Heart left ventricle (tissue), 16 donors: ENCODE results near the gene CEP350. TPM values are rescaled to one million over a fixed set of nuclear protein-coding genes. Genes with fewer than 3 reads are reported as not detected.
A peak's percentile ranks its signal among the peaks of the same experiment; 100 is the strongest.

Experiments
- ATAC-seq, 4 donors: fragments of 200-7000 bp; cut with Tn5 transposase; one replicate each; pipeline ENCODE4 v1.9.1; 2020 to 2022; ENCODE audit warnings: moderate library complexity in 4 of 4, mild to moderate bottlenecking in 3 of 4, moderate number of reproducible peaks in 1 of 4
- DNase-seq, 5 donors: peaks; one replicate each; pipeline ENCODE4 v3.0.0-alpha.2; 2020
- H3K27ac ChIP-seq, 12 donors: fragments of 200-600 bp; sonication (generic) in 4 of 12; one replicate each; pipeline versions ENCODE4 v1.5.0 to v1.8.0; 2016 to 2022; ENCODE audit warnings: mild to moderate bottlenecking in 2 of 12
- H3K27me3 ChIP-seq, 9 donors: fragments of 200-600 bp; sonication (generic) in 2 of 9; one replicate each; pipeline versions ENCODE4 v1.5.1 to v1.8.0; 2016 to 2022; ENCODE audit warnings: mild to moderate bottlenecking in 3 of 9
- H3K36me3 ChIP-seq, 9 donors: fragments of 200-600 bp; sonication (generic) in 2 of 9; one replicate each; pipeline versions ENCODE4 v1.5.0 to v1.8.0; 2018 to 2022; ENCODE audit warnings: mild to moderate bottlenecking in 2 of 9
- H3K4me1 ChIP-seq, 12 donors: fragments of 200-600 bp; sonication (generic) in 4 of 12; one replicate each; pipeline versions ENCODE4 v1.5.0 to v1.8.0; 2016 to 2022; ENCODE audit warnings: mild to moderate bottlenecking in 3 of 12
- H3K4me3 ChIP-seq, 12 donors: fragments of 200-600 bp; sonication (generic) in 4 of 12; one replicate each; pipeline versions ENCODE4 v1.5.0 to v1.8.0; 2017 to 2022; ENCODE audit warnings: mild to moderate bottlenecking in 9 of 12, moderate library complexity in 4 of 12
- H3K9me3 ChIP-seq, 12 donors: fragments of 200-600 bp; sonication (generic) in 4 of 12; one replicate each; pipeline versions ENCODE4 v1.5.0 to v1.8.0; 2016 to 2022; ENCODE audit warnings: mild to moderate bottlenecking in 1 of 12
- POLR2A ChIP-seq, 2 donors: fragments of 450-650 bp; IDR thresholded peaks; one replicate each; pipeline ENCODE4 v1.6.1; 2017; ENCODE audit warnings: antibody characterized with exemption in 2 of 2, mild to moderate bottlenecking in 2 of 2, moderate library complexity in 2 of 2
- WGBS, 4 donors: extraction: QIAGEN DNeasy Blood & Tissue Kit in 2 of 4; methylation state at CpG; one replicate each; pipeline versions ENCODE4 v1.1.5 to v1.1.7; 2013 to 2018; 5-methylcytosine and 5-hydroxymethylcytosine counted together
- intact Hi-C, 10 donors: fragments of 100-400 bp; cut with DNase I; formaldehyde crosslinking; loops; one replicate each; pipeline versions ENCODE4 v1.11.1 to v1.14.2; 2022
- polyA plus RNA-seq, 2 donors: library from polyadenylated mRNA; stranded (reverse); fragments of 200-250 nt; gene quantifications; one replicate each; pipeline ENCODE4 v1.2.3, GENCODE V29; 2013
- total RNA-seq, 9 donors: library from RNA; depleted of rRNA in 2 of 9; stranded (reverse); fragments of >200 nt in 2 of 9; fragmentation: NEBNext Ultra II Directional in 3 of 9; extraction: Animal tissue kit (Norgen Biotek cat#: 25700) in 3 of 9; gene quantifications; one replicate each; pipeline versions ENCODE4 v1.1.0 to v1.2.4, GENCODE V29; 2016 to 2023
- TF ChIP-seq, protein P1 (sequence below), 12 donors: fragments of 200-600 bp; sonication (generic) in 4 of 12; IDR thresholded peaks; one replicate each; pipeline versions ENCODE4 v1.5.0 to v1.8.0; 2018 to 2022; ENCODE audit warnings: antibody characterized with exemption in 12 of 12, mild to moderate bottlenecking in 5 of 12
- donor health status: ischemic (EF 13 %, LVEDD 7.1; RV severe dilation, severe dysfunction).
- donor health status: healthy with polysubstance abuse.
- donor health status: DM: no; HTN: yes; CAD: no.
- donor health status: DM: no; HTN: no; CAD: no.
- donor health status: ischemic (EF 25% LVEDD 6.9; RV normal size, moderate dysfunction).
- donor health status: ischemic (EF 25% LVEDD 5.7; RV mildly dilated, moderate dysfunction).
- donor health status: healthy.
- donor health status: DM: yes; HTN: yes; CAD: no.
- donor health status: ischemic (EF 35%, LVEDD 5.7; RV mildly dilated, moderate dysfunction).
- donor health status: nonischemic (EF 11% LVEDD 7.7; RV severe dilation, severe dysfunction).
- donor health status: DM: yes; HTN: yes; CAD: no.
- donor health status: PGD.
- donor health status: ischemic (EF 29% LVEDD 5.4; RV normal size, mild dysfunction).
- donor health status: nonischemic (EF 23%, LVEDD 6.1; RV moderate dilation, normal function).

CEP350 gene
- total and polyA plus RNA-seq, 11 donors, result 7.8 to 65.3 (median 40.4) TPM

DNA sequence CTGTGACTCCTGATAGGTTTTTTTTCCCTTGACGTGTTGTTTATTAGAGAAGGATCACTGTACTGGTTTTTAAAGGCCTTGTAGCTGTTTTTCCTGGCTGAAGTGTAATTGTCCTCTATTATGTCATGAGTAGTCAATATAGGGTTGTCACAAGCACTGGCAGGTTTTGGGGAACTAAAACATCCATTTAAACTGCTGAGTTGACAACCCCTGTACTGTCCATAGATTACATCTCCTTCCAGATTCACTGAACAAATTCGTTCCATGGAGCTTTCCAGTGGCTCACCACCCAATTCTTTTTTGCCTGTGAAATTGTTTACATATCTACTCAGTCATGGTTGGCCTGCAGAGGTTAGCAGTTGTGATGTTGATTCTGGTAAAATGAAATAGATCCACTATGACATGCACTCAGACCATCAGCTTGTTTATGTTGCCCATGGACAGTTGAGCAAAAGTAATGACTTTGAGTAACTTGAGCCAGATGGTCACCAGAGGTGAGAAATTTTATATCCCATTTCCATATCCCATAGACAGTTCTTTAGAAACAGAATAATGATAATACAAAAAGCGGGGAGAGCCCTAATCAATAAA, 140.2 kb downstream of the CEP350 start:
- intact Hi-C loops, result no loop called here

DNA sequence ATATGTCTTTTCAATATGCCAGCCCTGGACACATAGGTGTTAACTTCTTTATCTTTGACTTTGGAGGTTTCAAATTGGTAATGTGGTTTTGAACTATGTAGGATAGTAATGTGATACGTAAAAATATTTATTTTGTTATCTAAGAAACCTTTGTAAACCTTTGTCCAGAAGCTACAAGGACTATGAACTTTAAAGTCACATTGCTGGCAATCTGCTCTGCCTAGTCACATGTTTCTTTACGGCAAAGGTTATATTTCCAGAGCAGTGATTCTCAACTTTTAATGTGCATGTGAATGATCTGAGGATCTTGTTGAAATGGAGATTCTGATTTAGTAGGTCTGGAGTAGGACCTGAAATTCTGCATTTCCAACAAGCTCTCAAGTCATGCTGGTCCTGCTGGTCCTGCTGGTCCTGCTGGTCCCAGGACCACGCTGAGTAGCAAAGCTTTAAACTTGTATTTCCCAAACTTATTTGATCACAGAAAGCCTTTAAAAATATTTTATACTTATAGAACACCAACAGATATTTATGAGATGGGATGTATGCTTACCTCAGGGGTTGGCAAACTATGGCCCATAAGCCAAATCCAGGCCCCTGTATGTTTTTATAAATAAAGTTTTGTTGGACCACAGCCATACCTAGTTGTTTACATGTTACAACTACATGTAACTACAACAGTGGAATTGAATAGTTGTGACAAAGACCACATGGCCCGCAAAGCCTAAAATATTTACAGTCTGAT, 142.1 kb downstream of the CEP350 start:
- no peak for DNase-seq
- H3K4me3 ChIP-seq, result no peak overlapping the region
- H3K36me3 ChIP-seq, result peaks cover 0 to 100% (median 92%) of the 10 kb centered on the region in 9 donors
- TF ChIP-seq POLR2A (IDR thresholded peaks at IDR 0.05), result no peak
- TF ChIP-seq, protein P1, sequence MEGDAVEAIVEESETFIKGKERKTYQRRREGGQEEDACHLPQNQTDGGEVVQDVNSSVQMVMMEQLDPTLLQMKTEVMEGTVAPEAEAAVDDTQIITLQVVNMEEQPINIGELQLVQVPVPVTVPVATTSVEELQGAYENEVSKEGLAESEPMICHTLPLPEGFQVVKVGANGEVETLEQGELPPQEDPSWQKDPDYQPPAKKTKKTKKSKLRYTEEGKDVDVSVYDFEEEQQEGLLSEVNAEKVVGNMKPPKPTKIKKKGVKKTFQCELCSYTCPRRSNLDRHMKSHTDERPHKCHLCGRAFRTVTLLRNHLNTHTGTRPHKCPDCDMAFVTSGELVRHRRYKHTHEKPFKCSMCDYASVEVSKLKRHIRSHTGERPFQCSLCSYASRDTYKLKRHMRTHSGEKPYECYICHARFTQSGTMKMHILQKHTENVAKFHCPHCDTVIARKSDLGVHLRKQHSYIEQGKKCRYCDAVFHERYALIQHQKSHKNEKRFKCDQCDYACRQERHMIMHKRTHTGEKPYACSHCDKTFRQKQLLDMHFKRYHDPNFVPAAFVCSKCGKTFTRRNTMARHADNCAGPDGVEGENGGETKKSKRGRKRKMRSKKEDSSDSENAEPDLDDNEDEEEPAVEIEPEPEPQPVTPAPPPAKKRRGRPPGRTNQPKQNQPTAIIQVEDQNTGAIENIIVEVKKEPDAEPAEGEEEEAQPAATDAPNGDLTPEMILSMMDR (IDR thresholded peaks at IDR 0.05), result no peak
- H3K9me3 ChIP-seq, result no peaks in the 10 kb centered on the region
- H3K27ac ChIP-seq, result peak overlapping the region in 1 of 12 donors; percentile 17
- H3K4me1 ChIP-seq, result peaks cover 0 to 13% (median 4%) of the 10 kb centered on the region in 12 donors
- ATAC-seq, result no peak
- H3K27me3 ChIP-seq, result no peaks in the 10 kb centered on the region
- intact Hi-C loops, result no loop called here
- 69 to 80% (median 74%) methylated on average over 4 of the region's 4 CpGs for WGBS, 4 donors

More for the DNA sequence above, 140.2 kb downstream of the CEP350 start:
- no peak for DNase-seq
- H3K27ac ChIP-seq, result no peak overlapping the region
- H3K4me3 ChIP-seq, result no peak overlapping the region
- no peak for ATAC-seq
- TF ChIP-seq, protein P1 (IDR thresholded peaks at IDR 0.05), result no peak
- TF ChIP-seq POLR2A (IDR thresholded peaks at IDR 0.05), result no peak
- no peaks in the 10 kb centered on the region for H3K9me3 ChIP-seq
- 96 to 98% (median 97%) methylated on average over 3 of the region's 3 CpGs for WGBS, 4 donors
- H3K36me3 ChIP-seq, result peaks cover 0 to 98% (median 95%) of the 10 kb centered on the region in 9 donors
- no peaks in the 10 kb centered on the region for H3K27me3 ChIP-seq
- peaks cover 0 to 7% (median 0%) of the 10 kb centered on the region in 12 donors for H3K4me1 ChIP-seq

DNA sequence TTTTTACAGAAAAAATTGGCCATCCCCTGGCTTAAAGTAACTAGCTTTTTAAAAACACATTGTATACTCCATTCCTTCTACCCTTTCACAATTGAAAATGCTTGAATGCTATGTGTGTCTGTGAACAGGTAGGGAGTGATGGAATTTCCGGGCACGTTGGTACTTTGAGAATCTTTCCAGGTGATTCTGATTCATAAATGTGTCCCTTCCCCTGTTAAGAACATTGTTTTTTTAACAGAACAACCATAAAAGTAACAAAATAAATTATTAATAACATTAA, 142.7 kb downstream of the CEP350 start:
- Histone ChIP-seq H3K4me1 (peaks cover 0 to 13% (median 4%) of the 10 kb centered on the region in 12 donors), H3K27me3 (no peaks in the 10 kb centered on the region), H3K27ac (peak overlapping the region in 1 of 12 donors; percentile 17), H3K36me3 (peaks cover 0 to 99% (median 88%) of the 10 kb centered on the region in 9 donors), H3K9me3 (no peaks in the 10 kb centered on the region), H3K4me3 (no peak overlapping the region)
- WGBS, 4 donors, result 90 to 97% (median 94%) methylated on average over 2 of the region's 2 CpGs
- ATAC-seq, result no peak
- intact Hi-C loops, result no loop called here
- TF ChIP-seq POLR2A (IDR thresholded peaks at IDR 0.05), result no peak
- TF ChIP-seq, protein P1 (IDR thresholded peaks at IDR 0.05), result no peak
- DNase-seq, result no peak

DNA sequence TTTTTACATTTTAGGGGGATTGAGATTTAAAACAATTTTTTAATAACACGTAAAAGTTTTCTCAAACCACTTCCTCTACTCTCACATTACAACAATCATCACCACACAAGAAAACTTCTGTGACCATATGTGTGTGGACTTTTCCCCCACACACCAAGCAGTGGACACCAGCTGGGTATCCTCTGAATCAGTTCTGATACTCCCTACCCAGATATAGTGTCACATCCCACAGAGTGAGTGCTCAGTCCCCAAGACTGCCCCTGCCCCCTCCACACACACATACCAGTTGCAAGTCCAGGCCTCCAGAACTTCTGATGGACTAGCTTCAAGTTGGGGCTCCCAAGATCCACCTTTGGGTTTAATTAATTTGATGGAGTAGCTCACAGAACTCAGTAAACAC, 146.8 kb downstream of the CEP350 start:
- TF ChIP-seq, protein P1 (IDR thresholded peaks at IDR 0.05), result no peak
- TF ChIP-seq POLR2A (IDR thresholded peaks at IDR 0.05), result no peak
- H3K4me1 ChIP-seq, result peaks cover 0 to 13% (median 3%) of the 10 kb centered on the region in 12 donors
- ATAC-seq (no peak), DNase-seq (no peak)
- intact Hi-C loops, result loop anchor here in 1 of 10 donors (5.0 kb wide), 1 partner anchor 76 kb away; no protein-coding TSS in a partner anchor
- 80 to 93% (median 84%) methylated on average over 1 of the region's 1 CpG for WGBS, 4 donors
- H3K27me3 ChIP-seq, result no peaks in the 10 kb centered on the region
- H3K4me3 ChIP-seq, result no peak overlapping the region
- H3K36me3 ChIP-seq, result peaks cover 0 to 92% (median 74%) of the 10 kb centered on the region in 9 donors
- no peak overlapping the region for H3K27ac ChIP-seq
- H3K9me3 ChIP-seq, result no peaks in the 10 kb centered on the region
